Spinal cord (tissue), 10 donors: ENCODE data around the gene WDR90. TPM values are rescaled to one million over a fixed set of nuclear protein-coding genes. Genes with fewer than 3 reads are reported as not detected.

Source experiments
- DNase-seq, 6 donors: peaks; one replicate each; pipeline versions ENCODE4 v3.0.0 to v3.0.0-alpha.2; 2013 to 2015; ENCODE audit warnings: low spot score in 6 of 6, low read depth in 4 of 6
- H3K27ac ChIP-seq: one replicate; pipeline ENCODE4 v1.5.1; 2013; ENCODE audit warnings: low read depth, low read length, control low read depth
- H3K27me3 ChIP-seq: one replicate; pipeline ENCODE4 v1.6.1; 2013; ENCODE audit warnings: low read length; ENCODE audit not compliant: control insufficient read depth, insufficient read depth
- H3K36me3 ChIP-seq: one replicate; pipeline ENCODE4 v1.6.1; 2013; ENCODE audit warnings: low read length; ENCODE audit not compliant: control insufficient read depth, insufficient read depth
- H3K4me1 ChIP-seq: one replicate; pipeline ENCODE4 v1.6.1; 2013; ENCODE audit warnings: low read length; ENCODE audit not compliant: control insufficient read depth, insufficient read depth
- H3K4me3 ChIP-seq: one replicate; pipeline ENCODE4 v1.5.1; 2013; ENCODE audit warnings: low read depth, low read length, control low read depth
- H3K9me3 ChIP-seq: one replicate; pipeline ENCODE4 v1.6.1; 2013; ENCODE audit warnings: low read length; ENCODE audit not compliant: control insufficient read depth, insufficient read depth
- WGBS: methylation state at CpG from one replicate; pipeline ENCODE4 v1.1.5; 2013; ENCODE audit warnings: missing lambda C conversion rate; ENCODE audit not compliant: insufficient coverage; 5-methylcytosine and 5-hydroxymethylcytosine counted together
- polyA plus RNA-seq, 2 donors: library from polyadenylated mRNA; unstranded; fragments of 120-200 nt; gene quantifications; one replicate each; pipeline ENCODE4 v1.2.1, GENCODE V29; 2013; ENCODE audit not compliant: insufficient read length in 2 of 2
- total RNA-seq, 2 donors: library from RNA; depleted of rRNA in 1 of 2; stranded (reverse); fragments of 120-200 nt in 1 of 2; fragments of >200 nt in 1 of 2; gene quantifications; one replicate each; pipeline versions ENCODE4 v1.2.3 to v1.2.4, GENCODE V29; 2013 to 2014
- donor health status: healthy.

The WDR90 gene
- total and polyA plus RNA-seq, 4 donors, result 8.3 to 63.1 (median 39.2) TPM

- Histone ChIP-seq H3K4me1 (peaks cover 78% of the 10 kb centered on the region), H3K9me3 (no peaks in the 10 kb centered on the region), H3K4me3 (peak within 1 kb of the TSS; percentile 59), H3K27me3 (peaks cover 11% of the 10 kb centered on the region), H3K27ac (peak within 1 kb of the TSS; percentile 96), H3K36me3 (peaks cover 35% of the 10 kb centered on the region)
- DNase-seq, result peak in 5 of 6 donors; percentile 75 to 97 (median 86)
- WGBS, result 3% methylated on average over 108 of the region's 108 CpGs
Measured at GRCh38 chr16:714558-715476, 65.7 kb downstream of the WDR90 start, which contains the start of gene METRN. TSS of gene METRN (plus strand) at chr16:715118. CDS start at chr16:715290, 172 bp downstream.

DNA sequence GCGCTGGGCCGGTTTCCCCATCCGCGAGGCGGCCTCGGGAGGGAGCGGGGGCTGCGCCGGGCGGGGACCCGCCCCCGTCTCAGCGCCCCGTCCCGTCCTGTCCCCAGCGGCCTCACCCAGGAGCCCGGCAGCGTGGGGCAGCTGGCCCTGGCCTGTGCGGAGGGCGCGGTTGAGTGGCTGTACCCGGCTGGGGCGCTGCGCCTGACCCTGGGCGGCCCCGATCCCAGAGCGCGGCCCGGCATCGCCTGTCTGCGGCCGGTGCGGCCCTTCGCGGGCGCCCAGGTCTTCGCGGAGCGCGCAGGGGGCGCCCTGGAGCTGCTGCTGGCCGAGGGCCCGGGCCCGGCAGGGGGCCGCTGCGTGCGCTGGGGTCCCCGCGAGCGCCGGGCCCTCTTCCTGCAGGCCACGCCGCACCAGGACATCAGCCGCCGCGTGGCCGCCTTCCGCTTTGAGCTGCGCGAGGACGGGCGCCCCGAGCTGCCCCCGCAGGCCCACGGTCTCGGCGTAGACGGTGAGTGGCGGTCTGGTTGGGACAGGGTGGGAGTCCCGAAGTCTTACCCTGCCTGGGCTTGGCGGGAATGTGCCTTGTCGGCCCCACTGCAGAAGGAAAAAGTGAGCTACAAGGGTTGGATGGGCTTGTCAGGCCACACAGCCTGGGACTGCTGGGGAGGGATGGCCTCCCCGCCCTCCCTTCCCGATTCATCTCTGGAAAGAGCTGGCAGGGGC, 66.5 kb downstream of the WDR90 start:
- Histone ChIP-seq H3K27ac (peak overlapping the region; percentile 96), H3K9me3 (no peaks in the 10 kb centered on the region), H3K4me1 (peaks cover 78% of the 10 kb centered on the region), H3K36me3 (peaks cover 32% of the 10 kb centered on the region), H3K27me3 (peaks cover 11% of the 10 kb centered on the region), H3K4me3 (peak overlapping the region; percentile 59)
- under 1% methylated on average over 73 of the region's 74 CpGs for WGBS
- DNase-seq, result peak in 1 of 6 donors; percentile 66

DNA sequence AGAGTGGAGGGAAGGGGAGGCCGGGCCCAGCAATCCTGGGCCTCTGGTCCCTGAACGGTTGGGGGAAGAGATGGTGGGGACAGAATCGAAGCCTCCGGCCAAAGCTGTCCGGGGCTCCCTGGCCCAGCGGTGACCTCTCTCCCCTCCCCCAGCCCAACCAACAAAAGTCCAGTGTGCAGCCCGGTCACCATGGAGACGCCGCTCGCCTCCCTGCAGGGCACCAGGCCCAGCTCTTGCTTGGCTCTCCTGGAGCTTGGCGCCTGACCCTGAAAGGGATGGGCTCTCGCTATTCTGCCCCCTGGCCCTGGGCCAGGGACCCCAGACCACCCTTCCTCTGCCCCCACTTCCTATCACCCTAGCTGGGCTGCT, 67.0 kb downstream of the WDR90 start:
- Histone ChIP-seq H3K4me1 (peaks cover 74% of the 10 kb centered on the region), H3K4me3 (peak overlapping the region; percentile 59), H3K27me3 (peaks cover 11% of the 10 kb centered on the region), H3K27ac (peak overlapping the region; percentile 96), H3K9me3 (no peaks in the 10 kb centered on the region), H3K36me3 (peaks cover 30% of the 10 kb centered on the region)
- peak in 4 of 6 donors; percentile 69 to 93 (median 82) for DNase-seq
- 3% methylated on average over 9 of the region's 12 CpGs for WGBS

DNA sequence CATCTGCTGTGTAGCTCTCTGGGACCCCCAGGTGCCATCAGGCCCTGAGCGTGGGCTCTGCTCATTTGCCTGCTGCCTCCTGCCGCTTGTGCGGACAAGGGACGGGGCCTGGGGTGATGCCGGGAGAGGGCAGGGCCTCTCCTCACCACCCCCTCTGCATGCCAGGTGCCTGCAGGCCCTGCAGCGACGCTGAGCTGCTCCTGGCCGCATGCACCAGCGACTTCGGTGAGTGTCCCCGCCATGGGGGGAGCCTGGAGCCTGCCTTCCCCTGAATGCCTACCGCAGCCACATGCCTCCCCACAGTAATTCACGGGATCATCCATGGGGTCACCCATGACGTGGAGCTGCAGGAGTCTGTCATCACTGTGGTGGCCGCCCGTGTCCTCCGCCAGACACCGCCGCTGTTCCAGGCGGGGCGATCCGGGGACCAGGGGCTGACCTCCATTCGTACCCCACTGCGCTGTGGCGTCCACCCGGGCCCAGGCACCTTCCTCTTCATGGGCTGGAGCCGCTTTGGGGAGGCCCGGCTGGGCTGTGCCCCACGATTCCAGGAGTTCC, 67.7 kb downstream of the WDR90 start:
- Histone ChIP-seq H3K27ac (peak overlapping the region; percentile 96), H3K36me3 (peaks cover 34% of the 10 kb centered on the region), H3K4me3 (peak overlapping the region; percentile 59), H3K9me3 (no peaks in the 10 kb centered on the region), H3K27me3 (peaks cover 11% of the 10 kb centered on the region), H3K4me1 (peaks cover 72% of the 10 kb centered on the region)
- no peak for DNase-seq
- 49% methylated on average over 24 of the region's 29 CpGs for WGBS

Other genes starting within 250 kb of the WDR90 start
- 1 to 10 TPM; 5.1 to 9.6 TPM for gene DECR2, start 247.5 kb upstream of the WDR90 start, total RNA-seq
- gene DECR2, start 247.5 kb upstream of the WDR90 start, polyA plus RNA-seq, result 10 to 100 TPM; 24.6 to 27.7 TPM
- 10 to 100 TPM; 24.2 to 43.5 TPM for gene RAB11FIP3, start 223.7 kb upstream of the WDR90 start, total RNA-seq
- gene RAB11FIP3, start 223.7 kb upstream of the WDR90 start, polyA plus RNA-seq, result 100 to 1,000 TPM in 1 of 2 donors, 10 to 100 TPM in 1; 89.3 to 107 TPM
- 10 to 100 TPM in 1 of 2 donors, 1 to 10 TPM in 1; 9.6 to 19.5 TPM for gene CAPN15, start 121.7 kb upstream of the WDR90 start, total RNA-seq
- gene CAPN15, start 121.7 kb upstream of the WDR90 start, polyA plus RNA-seq, result 10 to 100 TPM; 36.4 to 43.2 TPM
- under 1 TPM in 1 of 2 donors, not detected in 1; 0.06 TPM for gene PRR35, start 89.0 kb upstream of the WDR90 start, total RNA-seq
- under 1 TPM in 1 of 2 donors, not detected in 1; 0.14 TPM for gene PRR35, start 89.0 kb upstream of the WDR90 start, polyA plus RNA-seq
- 1 to 10 TPM in 1 of 2 donors, under 1 TPM in 1; 0.89 to 3.5 TPM for gene NHLRC4, start 82.4 kb upstream of the WDR90 start, total RNA-seq
- 1 to 10 TPM in 1 of 2 donors, under 1 TPM in 1; 0.73 to 1.2 TPM for gene NHLRC4, start 82.4 kb upstream of the WDR90 start, polyA plus RNA-seq
- gene PIGQ, start 79.4 kb upstream of the WDR90 start, total RNA-seq, result 10 to 100 TPM; 19.1 to 38.1 TPM
- gene PIGQ, start 79.4 kb upstream of the WDR90 start, polyA plus RNA-seq, result 10 to 100 TPM; 69.4 to 85.7 TPM
- gene RAB40C, start 59.3 kb upstream of the WDR90 start, total RNA-seq, result 10 to 100 TPM; 12.4 to 21.7 TPM
- 10 to 100 TPM; 38.4 to 45.7 TPM for gene RAB40C, start 59.3 kb upstream of the WDR90 start, polyA plus RNA-seq
- gene WFIKKN1, start 18.4 kb upstream of the WDR90 start, total RNA-seq, result under 1 TPM; 0.30 to 0.44 TPM
- gene WFIKKN1, start 18.4 kb upstream of the WDR90 start, polyA plus RNA-seq, result 1 to 10 TPM; 1.1 to 1.4 TPM
- 10 to 100 TPM; 26.8 to 73.3 TPM for gene METTL26, start 13.1 kb upstream of the WDR90 start, total RNA-seq
- 100 to 1,000 TPM; 119 to 124 TPM for gene METTL26, start 13.1 kb upstream of the WDR90 start, polyA plus RNA-seq
- gene MCRIP2, start 7.5 kb upstream of the WDR90 start, total RNA-seq, result 10 to 100 TPM in 1 of 2 donors, 1 to 10 TPM in 1; 9.1 to 28.1 TPM
- gene MCRIP2, start 7.5 kb upstream of the WDR90 start, polyA plus RNA-seq, result 10 to 100 TPM; 34.8 to 38.7 TPM
- 10 to 100 TPM; 20.7 to 41.1 TPM for gene RHOT2, start 18.8 kb downstream of the WDR90 start, total RNA-seq
- 100 to 1,000 TPM; 102 to 115 TPM for gene RHOT2, start 18.8 kb downstream of the WDR90 start, polyA plus RNA-seq
- 1 to 10 TPM; 4.1 to 7.2 TPM for gene RHBDL1, start 26.3 kb downstream of the WDR90 start, total RNA-seq
- 10 to 100 TPM; 15.5 to 19.1 TPM for gene RHBDL1, start 26.3 kb downstream of the WDR90 start, polyA plus RNA-seq
- 100 to 1,000 TPM in 1 of 2 donors, 10 to 100 TPM in 1; 59.6 to 110 TPM for gene STUB1, start 31.0 kb downstream of the WDR90 start, total RNA-seq
- gene STUB1, start 31.0 kb downstream of the WDR90 start, polyA plus RNA-seq, result 100 to 1,000 TPM; 170 to 177 TPM
- 10 to 100 TPM; 24.3 to 42.1 TPM for gene JMJD8, start 35.0 kb downstream of the WDR90 start, total RNA-seq
- 10 to 100 TPM; 63.3 to 71.9 TPM for gene JMJD8, start 35.0 kb downstream of the WDR90 start, polyA plus RNA-seq
- 1 to 10 TPM; 3.1 to 3.5 TPM for gene WDR24, start 41.0 kb downstream of the WDR90 start, total RNA-seq
- 10 to 100 TPM; 14.6 to 19.5 TPM for gene WDR24, start 41.0 kb downstream of the WDR90 start, polyA plus RNA-seq
- 10 to 100 TPM in 1 of 2 donors, 1 to 10 TPM in 1; 7.4 to 12.4 TPM for gene FBXL16, start 56.4 kb downstream of the WDR90 start, total RNA-seq
- 10 to 100 TPM; 74.4 to 76.0 TPM for gene FBXL16, start 56.4 kb downstream of the WDR90 start, polyA plus RNA-seq
- gene METRN, start 65.8 kb downstream of the WDR90 start, total RNA-seq, result 100 to 1,000 TPM in 1 of 2 donors, 10 to 100 TPM in 1; 75.5 to 238 TPM
- gene METRN, start 65.8 kb downstream of the WDR90 start, polyA plus RNA-seq, result 100 to 1,000 TPM; 399 to 402 TPM
- gene ANTKMT, start 71.8 kb downstream of the WDR90 start, total RNA-seq, result 10 to 100 TPM; 11.7 to 42.0 TPM
- 10 to 100 TPM; 59.4 to 62.8 TPM for gene ANTKMT, start 71.8 kb downstream of the WDR90 start, polyA plus RNA-seq
- gene CCDC78, start 77.1 kb downstream of the WDR90 start, total RNA-seq, result 1 to 10 TPM in 1 of 2 donors, under 1 TPM in 1; 0.59 to 7.5 TPM
- 10 to 100 TPM; 13.1 to 16.0 TPM for gene CCDC78, start 77.1 kb downstream of the WDR90 start, polyA plus RNA-seq
- 10 to 100 TPM in 1 of 2 donors, 1 to 10 TPM in 1; 7.4 to 15.0 TPM for gene HAGHL, start 77.7 kb downstream of the WDR90 start, total RNA-seq
- 10 to 100 TPM; 48.6 to 51.1 TPM for gene HAGHL, start 77.7 kb downstream of the WDR90 start, polyA plus RNA-seq
- 10 to 100 TPM; 29.9 to 47.9 TPM for gene CIAO3, start 91.6 kb downstream of the WDR90 start, total RNA-seq
- gene CIAO3, start 91.6 kb downstream of the WDR90 start, polyA plus RNA-seq, result 10 to 100 TPM; 35.1 to 41.5 TPM
- under 1 TPM; 0.40 to 0.83 TPM for gene MSLN, start 111.4 kb downstream of the WDR90 start, total RNA-seq
- under 1 TPM; 0.24 to 0.57 TPM for gene MSLN, start 111.4 kb downstream of the WDR90 start, polyA plus RNA-seq
- 10 to 100 TPM in 1 of 2 donors, 1 to 10 TPM in 1; 9.3 to 14.2 TPM for gene RPUSD1, start 139.0 kb downstream of the WDR90 start, total RNA-seq
- gene RPUSD1, start 139.0 kb downstream of the WDR90 start, polyA plus RNA-seq, result 10 to 100 TPM; 23.0 to 23.9 TPM
- 10 to 100 TPM in 1 of 2 donors, 1 to 10 TPM in 1; 6.1 to 20.1 TPM for gene CHTF18, start 139.3 kb downstream of the WDR90 start, total RNA-seq
- gene CHTF18, start 139.3 kb downstream of the WDR90 start, polyA plus RNA-seq, result 10 to 100 TPM; 26.6 to 37.1 TPM
- under 1 TPM in 1 of 2 donors, not detected in 1; 0.30 TPM for gene GNG13, start 151.4 kb downstream of the WDR90 start, total RNA-seq
- gene GNG13, start 151.4 kb downstream of the WDR90 start, polyA plus RNA-seq, result 1 to 10 TPM; 1.0 to 1.4 TPM